HG03521 (cell line): ENCODE results near the gene ATOH7.
"Not testable (repeated sequence)": the region's sequence is repeated elsewhere in the genome, so short reads cannot be mapped to it uniquely, and the experiment has no call there.

Source experiments
- ATAC-seq: cut with Tn5 transposase; IDR thresholded peaks from one replicate; pipeline ENCODE4 v1.9.1; 2021; ENCODE audit warnings: mild to moderate bottlenecking, moderate library complexity; ENCODE audit not compliant: unreplicated experiment

Gene ATOH7

GRCh38 chr10:68238371-68238770 is 6.5 kb upstream of the ATOH7 start:
- ATAC-seq = no peak

- no peak for ATAC-seq
Measured at GRCh38 chr10:68237173-68237572, 5.3 kb upstream of the ATOH7 start.

- no peak for ATAC-seq
Measured at GRCh38 chr10:68235581-68235980, 3.7 kb upstream of the ATOH7 start.

GRCh38 chr10:68235111-68235510 is 3.2 kb upstream of the ATOH7 start:
- ATAC-seq = no peak

- no peak for ATAC-seq
Measured at GRCh38 chr10:68233046-68233445, 1.1 kb upstream of the ATOH7 start.

- peak; percentile 91 for ATAC-seq
Measured at GRCh38 chr10:68231106-68231816, 652 bp downstream of the ATOH7 start.

- no peak for ATAC-seq
Measured at GRCh38 chr10:68230268-68230667, 1.6 kb downstream of the ATOH7 start.

GRCh38 chr10:68224810-68225209 is 7.1 kb downstream of the ATOH7 start:
- ATAC-seq = no peak

GRCh38 chr10:68223535-68224165 is 8.3 kb downstream of the ATOH7 start:
- no peak for ATAC-seq

- no peak for ATAC-seq
Measured at GRCh38 chr10:68222391-68222790, 9.5 kb downstream of the ATOH7 start.

- no peak for ATAC-seq
Measured at GRCh38 chr10:68221196-68221595, 10.7 kb downstream of the ATOH7 start.

- ATAC-seq = no peak
Measured at GRCh38 chr10:68218786-68219185, 13.1 kb downstream of the ATOH7 start.

GRCh38 chr10:68212721-68213352 is 19.1 kb downstream of the ATOH7 start:
- ATAC-seq = no peak

- no peak for ATAC-seq
Measured at GRCh38 chr10:68211669-68212068, 20.2 kb downstream of the ATOH7 start.

- ATAC-seq = no peak
Measured at GRCh38 chr10:68208424-68209042, 23.4 kb downstream of the ATOH7 start.

GRCh38 chr10:68202960-68203353 is 29.0 kb downstream of the ATOH7 start:
- ATAC-seq = no peak

- no peak for ATAC-seq
Measured at GRCh38 chr10:68196701-68197100, 35.2 kb downstream of the ATOH7 start.

GRCh38 chr10:68195776-68196175 is 36.1 kb downstream of the ATOH7 start:
- not testable (repeated sequence) for ATAC-seq

GRCh38 chr10:68194290-68194689 is 37.6 kb downstream of the ATOH7 start:
- no peak for ATAC-seq

- no peak for ATAC-seq
Measured at GRCh38 chr10:68192113-68192512, 39.8 kb downstream of the ATOH7 start.

GRCh38 chr10:68188835-68189234 is 43.1 kb downstream of the ATOH7 start:
- no peak for ATAC-seq

GRCh38 chr10:68185085-68185484 is 46.8 kb downstream of the ATOH7 start:
- ATAC-seq = no peak
